Activated T-helper 1 cell treated with anti-CD3 and anti-CD28 coated beads, Interleukin-2, amount 50 U/mL, for 16 hours (primary cell): ENCODE measurements around the gene TSEN54.

ENCODE experiments used
- DNase-seq, 2 donors: peaks; one replicate each; pipeline ENCODE4 v3.0.0-alpha.2; 2020; ENCODE audit warnings: low read depth in 1 of 2, low spot score in 1 of 2

TSEN54 gene

GRCh38 chr17:75540923-75541503, 24.7 kb downstream of the TSEN54 start:
- DNase-seq, result no peak

GRCh38 chr17:75542229-75542628, 25.9 kb downstream of the TSEN54 start:
- no peak for DNase-seq

GRCh38 chr17:75542728-75543336, 26.5 kb downstream of the TSEN54 start:
- DNase-seq, result no peak

- no peak for DNase-seq
Measured at GRCh38 chr17:75544250-75544649, 27.9 kb downstream of the TSEN54 start.

- no peak for DNase-seq
Measured at GRCh38 chr17:75546181-75546580, 29.9 kb downstream of the TSEN54 start.

- no peak for DNase-seq
Measured at GRCh38 chr17:75547091-75547490, 30.8 kb downstream of the TSEN54 start.

GRCh38 chr17:75548813-75549212, 32.5 kb downstream of the TSEN54 start:
- DNase-seq, result no peak

GRCh38 chr17:75549246-75550138, 33.2 kb downstream of the TSEN54 start:
- no peak for DNase-seq

GRCh38 chr17:75550139-75550465, 33.8 kb downstream of the TSEN54 start:
- DNase-seq, result no peak

- no peak for DNase-seq
Measured at GRCh38 chr17:75551266-75551665, 34.9 kb downstream of the TSEN54 start.

- no peak for DNase-seq
Measured at GRCh38 chr17:75552425-75553294, 36.3 kb downstream of the TSEN54 start.

GRCh38 chr17:75553295-75554110, 37.2 kb downstream of the TSEN54 start:
- no peak for DNase-seq

- DNase-seq, result no peak
Measured at GRCh38 chr17:75555679-75556153, 39.4 kb downstream of the TSEN54 start.

GRCh38 chr17:75557075-75557851, 40.9 kb downstream of the TSEN54 start:
- no peak for DNase-seq

GRCh38 chr17:75557852-75558665, 41.7 kb downstream of the TSEN54 start:
- no peak for DNase-seq

- no peak for DNase-seq
Measured at GRCh38 chr17:75558666-75559530, 42.6 kb downstream of the TSEN54 start.

- DNase-seq, result no peak
Measured at GRCh38 chr17:75559958-75560533, 43.7 kb downstream of the TSEN54 start.
